GM18526 (cell line): ENCODE measurements around the gene MRPL54.

ENCODE experiments used
- POLR2A ChIP-seq: IDR thresholded peaks from 3 replicates; pipeline ENCODE4 v1.6.1; 2011; ENCODE audit not compliant: insufficient read length; ENCODE audit errors: extremely low read depth

Gene MRPL54

GRCh38 chr19:3759482-3760254, 2.8 kb upstream of the MRPL54 start:
- TF ChIP-seq POLR2A, result no peak

- no peak for TF ChIP-seq POLR2A
Observed at GRCh38 chr19:3760871-3761361, 1.6 kb upstream of the MRPL54 start.

GRCh38 chr19:3761382-3762129, 926 bp upstream of the MRPL54 start, which contains the start of gene APBA3:
Gene APBA3, minus strand, starts transcription at chr19:3761692. Its CDS starts 1,428 bp downstream, at chr19:3760264.
- TF ChIP-seq POLR2A, result peak; percentile 88

- TF ChIP-seq POLR2A, result no peak
Observed at GRCh38 chr19:3762130-3762473, 380 bp upstream of the MRPL54 start.

- TF ChIP-seq POLR2A, result no peak
Observed at GRCh38 chr19:3765121-3765520, 2.6 kb downstream of the MRPL54 start.

- no peak for TF ChIP-seq POLR2A
Observed at GRCh38 chr19:3766520-3766919, 4.0 kb downstream of the MRPL54 start.

- no peak for TF ChIP-seq POLR2A
Observed at GRCh38 chr19:3767050-3767449, 4.6 kb downstream of the MRPL54 start.

- no peak for TF ChIP-seq POLR2A
Observed at GRCh38 chr19:3768015-3768747, 5.7 kb downstream of the MRPL54 start.

GRCh38 chr19:3768748-3769099, 6.2 kb downstream of the MRPL54 start:
- no peak for TF ChIP-seq POLR2A

GRCh38 chr19:3769494-3769893, 7.0 kb downstream of the MRPL54 start:
- no peak for TF ChIP-seq POLR2A

- no peak for TF ChIP-seq POLR2A
Observed at GRCh38 chr19:3770136-3770999, 7.9 kb downstream of the MRPL54 start.

GRCh38 chr19:3771000-3771905, 8.8 kb downstream of the MRPL54 start:
- TF ChIP-seq POLR2A, result no peak

GRCh38 chr19:3771906-3772455, 9.5 kb downstream of the MRPL54 start, which contains the start of gene RAX2:
Gene RAX2, minus strand, starts transcription at chr19:3772228. Its CDS starts 486 bp downstream, at chr19:3771742.
- no peak for TF ChIP-seq POLR2A
